DMS53 treated with DMSO at 0.1 percent for 48 hours (cell line): Measurements from ENCODE around the gene CLSTN1.
"Not testable (repeated sequence)": the region's sequence is repeated elsewhere in the genome, so short reads cannot be mapped to it uniquely, and the experiment has no call there.

Experiments
- DNase-seq: peaks from one replicate; lab custom pipeline; 2025; ENCODE audit not compliant: unreplicated experiment; lab: John Stamatoyannopoulos, UW

The CLSTN1 gene

DNA sequence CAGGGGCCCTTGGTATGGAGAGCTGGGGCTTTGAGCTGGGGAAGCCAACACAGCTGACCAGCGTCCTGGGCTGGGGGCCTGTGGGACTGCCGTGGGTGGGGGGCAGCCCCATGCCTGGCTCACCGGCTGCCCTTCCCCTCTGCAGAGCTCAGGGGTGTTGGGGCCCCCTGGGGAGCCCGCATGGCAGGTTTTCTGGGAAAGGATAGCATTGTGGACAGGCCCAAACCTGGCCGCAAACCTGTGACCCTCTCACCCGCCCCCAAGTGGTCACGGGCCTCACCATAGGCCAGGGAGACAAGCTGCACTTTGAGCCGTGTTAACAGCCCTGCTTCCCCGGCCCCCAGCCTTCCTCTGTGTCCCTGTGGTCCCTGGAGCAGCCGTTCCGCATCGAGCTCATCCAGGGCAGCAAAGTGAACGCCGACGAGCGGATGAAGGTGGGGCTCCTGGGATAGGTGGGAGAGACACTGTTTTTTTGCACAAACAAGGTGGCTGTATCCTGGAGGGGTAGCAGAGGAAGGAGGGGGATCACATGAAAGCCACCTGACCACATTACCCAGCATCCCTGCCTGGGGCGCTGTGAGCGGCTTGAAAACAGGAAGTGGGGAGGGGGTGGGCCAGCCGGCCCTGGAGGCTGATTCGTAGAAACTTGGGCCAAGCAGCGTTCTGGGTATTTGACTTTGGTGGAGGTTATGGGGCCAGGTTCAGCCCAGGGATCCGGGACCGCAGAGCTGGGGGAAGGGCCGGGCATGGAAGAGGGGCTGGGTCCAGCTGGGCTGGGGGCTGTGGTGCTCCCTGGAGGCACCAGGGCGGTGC lies 106.4 kb downstream of the CLSTN1 start:
- no peak for DNase-seq

DNA sequence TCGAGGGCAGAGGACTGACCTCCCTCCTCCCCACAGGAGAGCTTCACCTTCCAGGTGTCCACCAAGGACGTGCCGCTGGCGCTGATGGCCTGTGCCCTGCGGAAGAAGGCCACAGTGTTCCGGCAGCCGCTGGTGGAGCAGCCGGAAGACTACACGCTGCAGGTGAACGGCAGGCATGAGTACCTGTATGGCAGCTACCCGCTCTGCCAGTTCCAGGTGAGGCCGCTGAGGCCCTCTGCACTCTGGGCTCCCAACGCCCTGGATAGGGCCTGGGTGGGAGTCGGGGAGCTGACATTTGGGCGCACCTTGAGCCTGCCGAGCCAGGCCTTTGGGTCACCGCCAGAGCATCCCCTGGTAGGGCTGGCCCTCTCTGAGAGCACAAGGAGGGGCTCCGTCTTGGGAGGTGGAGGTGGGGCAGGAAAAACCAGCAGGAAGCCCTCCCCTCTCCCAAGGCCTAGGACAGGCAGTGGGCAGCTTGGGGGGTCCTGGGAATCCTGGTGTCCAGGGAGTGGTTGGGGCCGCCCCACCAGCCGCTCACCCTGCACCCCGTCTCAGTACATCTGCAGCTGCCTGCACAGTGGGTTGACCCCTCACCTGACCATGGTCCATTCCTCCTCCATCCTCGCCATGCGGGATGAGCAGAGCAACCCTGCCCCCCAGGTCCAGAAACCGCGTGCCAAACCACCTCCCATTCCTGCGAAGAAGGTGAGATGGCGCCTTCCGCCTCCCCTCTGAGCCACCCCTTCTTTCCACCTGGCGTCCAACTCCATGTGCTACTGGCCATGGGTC lies 107.2 kb downstream of the CLSTN1 start:
- no peak for DNase-seq

DNA sequence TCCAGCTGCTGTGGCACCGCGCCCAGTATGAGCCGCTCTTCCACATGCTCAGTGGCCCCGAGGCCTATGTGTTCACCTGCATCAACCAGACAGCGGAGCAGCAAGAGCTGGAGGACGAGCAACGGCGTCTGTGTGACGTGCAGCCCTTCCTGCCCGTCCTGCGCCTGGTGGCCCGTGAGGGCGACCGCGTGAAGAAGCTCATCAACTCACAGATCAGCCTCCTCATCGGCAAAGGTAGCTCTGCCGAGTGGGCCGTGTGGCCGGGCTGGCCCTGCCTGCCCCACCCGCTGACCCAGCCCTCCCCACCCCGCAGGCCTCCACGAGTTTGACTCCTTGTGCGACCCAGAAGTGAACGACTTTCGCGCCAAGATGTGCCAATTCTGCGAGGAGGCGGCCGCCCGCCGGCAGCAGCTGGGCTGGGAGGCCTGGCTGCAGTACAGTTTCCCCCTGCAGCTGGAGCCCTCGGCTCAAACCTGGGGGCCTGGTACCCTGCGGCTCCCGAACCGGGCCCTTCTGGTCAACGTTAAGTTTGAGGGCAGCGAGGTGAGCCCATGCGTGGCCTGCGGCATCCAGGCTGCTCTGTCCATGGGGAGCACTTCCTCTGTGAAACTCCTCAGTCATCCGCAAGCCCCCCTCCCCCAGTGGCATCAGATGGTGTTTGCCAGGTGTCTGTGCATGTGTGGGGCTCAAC lies 108.1 kb downstream of the CLSTN1 start:
- DNase-seq, result no peak

DNA sequence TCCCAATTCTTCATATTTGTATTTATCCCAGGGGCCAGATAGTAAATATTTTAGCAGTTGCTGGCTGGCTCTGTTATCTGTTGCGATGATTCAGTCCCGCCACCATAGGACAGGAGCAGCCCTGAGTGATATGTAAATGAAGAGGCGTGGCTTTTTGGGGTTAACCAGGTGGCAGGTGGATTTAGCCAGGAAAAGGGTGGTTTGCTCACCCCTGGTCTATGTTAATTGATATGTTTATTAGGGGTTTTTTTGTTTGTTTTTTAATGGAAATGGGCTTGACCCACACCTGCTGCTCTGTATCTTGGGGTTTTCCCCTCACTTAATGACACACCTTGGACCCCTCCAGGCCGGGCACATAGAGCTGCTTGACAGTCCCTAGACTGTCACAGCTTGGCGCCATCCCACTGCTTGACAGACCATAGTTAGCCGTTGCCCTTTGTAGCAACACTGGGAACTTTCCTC lies 109.5 kb downstream of the CLSTN1 start:
- no peak for DNase-seq

DNA sequence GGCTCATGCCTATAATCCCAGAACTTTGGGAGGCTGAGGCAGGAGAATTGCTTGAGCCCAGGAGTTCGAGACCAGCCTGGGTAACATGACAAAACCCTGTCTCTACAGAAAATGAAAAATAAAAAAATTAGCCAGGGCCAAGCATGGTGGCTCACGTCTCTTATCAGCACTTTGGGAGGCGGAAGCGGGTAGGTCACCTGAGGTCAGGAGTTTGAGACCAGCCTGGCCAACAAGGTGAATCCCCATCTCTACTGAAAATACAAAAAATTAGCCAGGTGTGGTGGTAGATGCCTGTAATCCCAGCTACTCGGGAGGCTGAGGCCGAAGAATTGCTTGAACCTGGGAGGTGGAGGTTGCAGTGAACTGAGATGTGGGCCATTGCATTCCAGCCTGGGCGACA lies 111.0 kb downstream of the CLSTN1 start:
- not testable (repeated sequence) for DNase-seq

DNA sequence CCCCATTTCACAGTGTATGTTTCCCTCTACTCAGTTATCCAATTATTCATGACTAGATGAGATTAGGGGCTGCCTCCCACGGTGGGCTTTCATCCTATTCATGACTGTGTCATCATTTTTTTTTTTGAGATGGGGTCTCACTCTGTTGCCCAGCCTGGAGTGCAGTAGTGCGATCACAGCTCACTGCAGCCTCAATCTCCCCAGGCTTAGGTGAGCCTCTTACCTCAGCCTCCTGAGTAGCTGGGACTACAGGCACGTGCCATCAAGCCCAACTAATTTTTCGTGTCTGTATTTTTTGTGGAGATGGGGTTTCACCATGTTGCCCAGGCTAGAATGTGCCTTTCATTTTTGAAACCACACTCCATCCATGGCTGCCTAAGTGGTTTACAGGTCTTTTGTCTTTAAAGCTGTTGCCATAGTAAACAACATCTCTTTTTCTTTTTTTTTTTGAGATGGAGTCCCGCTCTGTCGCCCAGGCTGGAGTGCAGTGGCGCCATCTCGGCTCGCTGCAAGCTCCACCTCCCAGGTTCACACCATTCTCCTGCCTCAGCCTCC lies 112.2 kb downstream of the CLSTN1 start:
- no peak for DNase-seq

DNA sequence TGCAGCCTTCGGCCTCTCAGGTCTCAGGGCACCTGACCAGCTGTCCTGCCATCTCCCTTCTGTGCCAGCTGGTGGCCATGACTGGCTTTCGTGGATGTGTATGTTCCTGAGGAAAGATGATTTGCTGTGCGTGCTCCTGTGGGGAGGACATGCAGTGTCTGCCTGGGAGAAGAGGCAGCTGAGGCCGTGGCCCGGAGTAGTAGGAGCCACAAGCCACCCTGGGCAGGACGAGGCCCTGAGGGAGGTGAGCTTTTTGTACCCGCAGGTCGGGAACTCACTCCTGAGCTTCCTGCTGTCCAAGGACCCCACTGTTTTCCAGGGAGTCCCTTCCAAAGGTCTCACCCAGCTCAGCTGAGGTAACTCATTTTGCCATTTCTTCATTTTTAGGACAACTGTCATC lies 113.7 kb downstream of the CLSTN1 start:
- DNase-seq, result no peak

DNA sequence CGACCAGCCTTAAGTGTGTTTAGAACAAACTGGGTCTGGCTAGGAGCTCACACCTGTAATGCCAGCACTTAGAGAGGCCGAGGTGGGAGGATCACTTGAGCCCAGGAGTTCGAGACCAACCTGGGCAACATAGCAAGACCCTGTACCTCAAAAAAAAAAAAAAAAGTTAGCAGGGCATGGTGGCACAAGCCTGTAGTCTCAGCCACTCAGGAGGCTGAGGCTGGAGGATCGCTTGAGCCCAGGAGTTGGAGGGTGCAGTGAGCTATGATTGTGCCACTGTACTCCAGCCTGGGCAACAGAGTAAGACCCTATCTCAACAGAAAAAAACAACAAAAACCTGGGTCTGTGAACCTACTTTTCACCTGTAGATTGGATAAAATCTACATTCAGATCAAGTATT lies 117.6 kb downstream of the CLSTN1 start:
- DNase-seq, result no peak

DNA sequence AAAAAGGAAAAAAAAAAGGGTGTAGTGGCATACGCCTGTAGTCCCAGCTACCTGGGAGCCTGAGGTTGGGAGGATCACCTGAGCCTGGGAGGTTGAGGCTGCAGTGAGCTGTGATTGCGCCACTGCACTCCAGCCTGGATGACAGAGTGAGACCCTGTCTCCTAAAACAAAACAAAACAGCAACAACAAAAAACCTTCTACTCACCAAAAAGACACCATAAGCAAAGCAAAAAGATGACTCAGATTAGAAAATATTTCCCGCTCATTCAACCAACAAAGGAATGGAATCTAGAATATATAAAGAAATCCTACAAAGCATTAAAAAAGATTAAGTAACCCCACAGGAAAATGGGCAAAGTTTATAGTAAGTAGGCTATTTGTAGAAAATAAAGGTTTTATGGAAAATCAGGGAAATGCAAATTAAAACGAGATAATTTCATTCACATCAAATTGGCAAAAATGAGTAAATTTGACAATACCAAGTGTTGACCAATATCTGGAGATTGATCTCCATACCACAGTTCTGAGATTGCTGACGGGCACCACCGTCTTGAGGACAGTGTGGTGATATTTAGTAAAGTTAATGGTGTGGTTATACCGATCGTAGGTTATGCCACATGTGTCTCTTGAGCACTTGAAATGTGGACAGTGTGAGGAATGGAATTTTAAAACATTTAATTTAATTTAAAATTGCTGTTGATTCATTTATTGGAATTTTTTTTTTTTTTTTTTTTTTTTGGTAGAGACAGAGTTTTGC lies 118.2 kb downstream of the CLSTN1 start:
- no peak for DNase-seq

DNA sequence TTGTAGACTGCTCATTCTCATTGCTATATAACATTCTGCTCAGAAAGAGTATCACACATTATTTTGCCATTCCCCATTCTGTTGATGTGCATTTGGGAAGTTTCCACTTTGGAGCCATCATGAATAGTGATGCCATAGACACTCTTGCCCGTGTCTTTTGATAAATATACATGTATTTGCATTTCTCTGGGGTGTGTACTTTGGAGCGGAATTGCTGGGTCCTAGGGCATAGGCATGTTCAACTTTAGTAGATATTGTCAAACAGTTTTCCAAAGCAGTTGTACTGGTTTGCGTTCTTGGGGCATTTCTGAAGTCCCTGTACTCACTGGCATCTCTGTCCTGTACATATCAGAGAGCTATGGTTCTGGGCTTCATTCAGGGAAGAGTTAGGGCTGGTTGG lies 120.1 kb downstream of the CLSTN1 start:
- DNase-seq, result no peak

DNA sequence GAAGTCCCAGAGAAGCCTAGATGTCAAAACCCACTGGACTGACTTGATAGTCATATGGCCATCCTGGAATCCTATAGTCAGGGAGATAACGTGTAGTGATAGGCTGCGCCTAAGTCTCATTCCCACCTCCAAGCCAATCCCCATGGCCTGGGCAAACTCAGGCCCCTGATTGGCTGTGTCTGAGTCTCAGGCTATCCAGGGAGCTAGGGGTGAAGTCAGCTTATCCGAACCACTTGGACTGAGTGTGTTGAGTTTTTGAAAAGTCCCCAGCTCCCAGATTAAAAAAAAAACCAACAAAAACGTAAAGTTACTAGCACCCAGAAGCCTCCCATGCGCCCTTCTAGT lies 120.6 kb downstream of the CLSTN1 start:
- no peak for DNase-seq

DNA sequence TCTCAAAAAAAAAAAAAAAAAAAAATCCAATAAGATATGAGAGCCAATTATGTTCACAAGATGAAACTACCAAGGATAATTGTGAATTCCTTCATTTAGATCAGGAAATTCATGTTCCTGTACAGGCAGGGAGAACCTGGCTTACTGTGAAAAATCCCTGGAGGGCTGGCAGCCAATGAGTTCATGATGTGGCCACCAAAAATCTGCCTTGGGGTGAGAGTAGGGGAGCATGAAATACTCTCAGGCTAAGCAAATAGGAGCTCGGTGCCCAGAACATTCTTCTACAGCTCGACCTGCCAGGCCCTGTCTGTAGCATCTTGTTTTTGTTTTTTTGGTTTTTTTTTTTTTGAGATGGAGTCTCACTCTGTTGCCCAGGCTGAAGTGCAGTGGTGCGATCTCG lies 122.1 kb downstream of the CLSTN1 start:
- DNase-seq, result no peak

DNA sequence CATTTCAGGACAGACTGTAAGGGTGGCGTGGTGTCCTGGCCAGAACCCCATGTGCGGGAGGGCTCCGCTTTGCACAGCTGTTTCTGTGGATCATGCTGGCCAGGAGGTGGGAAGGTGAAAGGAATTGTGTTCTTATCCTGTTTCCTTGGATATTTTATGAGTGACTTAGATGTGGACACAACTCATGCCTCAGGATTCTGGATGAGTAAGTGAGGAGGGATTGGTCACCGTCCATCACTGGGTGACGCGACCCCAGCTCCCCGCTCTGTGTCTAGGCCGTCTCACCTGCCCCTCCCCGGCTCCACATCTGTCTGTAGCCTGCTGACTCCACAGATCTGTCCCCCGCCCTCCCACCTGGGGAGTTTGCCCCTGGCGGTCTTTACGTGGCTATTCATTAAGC lies 123.4 kb downstream of the CLSTN1 start:
- no peak for DNase-seq

DNA sequence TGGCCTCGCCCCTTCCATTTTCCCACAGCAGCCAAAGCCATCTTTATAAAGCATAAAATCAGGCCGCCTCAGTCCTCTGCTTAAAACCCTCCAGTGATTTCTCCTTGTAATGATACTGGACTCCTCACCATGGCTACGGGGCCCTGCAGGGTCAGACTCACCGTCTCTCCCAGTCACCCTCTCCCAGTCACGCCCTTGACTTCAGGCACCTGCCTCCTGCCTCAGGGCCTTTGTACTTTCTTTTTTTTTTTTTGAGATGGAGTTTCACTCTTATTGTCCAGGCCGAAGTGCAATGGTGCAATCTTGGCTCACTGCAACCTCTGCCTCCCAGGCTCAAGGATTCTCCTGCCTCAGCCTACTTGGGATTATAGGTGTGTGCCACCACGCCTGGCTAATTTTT lies 124.4 kb downstream of the CLSTN1 start:
- no peak for DNase-seq

DNA sequence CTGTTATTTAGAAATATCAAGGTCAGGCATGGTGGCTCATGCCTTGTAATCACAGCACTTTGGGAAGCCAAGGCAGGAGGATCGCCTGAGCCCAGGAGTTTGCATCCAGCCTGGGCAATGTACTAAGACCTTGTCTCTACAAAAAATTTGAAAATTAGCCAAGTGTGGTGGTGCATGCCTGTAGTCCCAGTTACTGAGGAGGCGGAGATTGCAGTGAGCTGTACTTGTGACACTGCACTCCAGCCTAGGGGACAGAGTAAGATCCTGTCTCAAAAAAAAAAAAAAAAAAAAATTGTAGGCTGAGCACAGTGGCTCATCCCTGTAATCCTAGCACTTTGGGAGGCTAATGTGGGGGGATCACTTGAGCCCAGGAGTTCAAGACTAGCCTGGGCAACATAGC lies 127.0 kb downstream of the CLSTN1 start:
- DNase-seq, result no peak

DNA sequence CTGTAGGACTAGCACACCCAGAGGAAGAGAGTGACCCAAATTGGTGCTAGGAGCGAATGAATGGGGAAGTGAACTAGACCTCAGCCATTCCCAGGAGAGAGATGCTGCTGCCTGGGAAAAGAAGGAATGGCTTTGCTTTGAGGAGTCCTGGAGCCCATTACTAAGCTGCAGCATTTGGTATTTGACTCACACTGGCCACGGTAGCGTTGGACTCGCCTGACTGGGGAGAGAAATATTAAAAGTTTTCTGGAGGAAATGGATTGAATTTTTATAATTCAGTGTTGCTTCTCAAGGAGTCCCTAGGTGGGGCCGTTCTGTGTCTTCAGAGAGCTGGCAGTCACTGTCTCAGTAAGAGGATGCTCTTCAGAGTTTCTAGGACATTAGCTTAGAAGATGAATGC lies 132.1 kb downstream of the CLSTN1 start:
- DNase-seq, result no peak

DNA sequence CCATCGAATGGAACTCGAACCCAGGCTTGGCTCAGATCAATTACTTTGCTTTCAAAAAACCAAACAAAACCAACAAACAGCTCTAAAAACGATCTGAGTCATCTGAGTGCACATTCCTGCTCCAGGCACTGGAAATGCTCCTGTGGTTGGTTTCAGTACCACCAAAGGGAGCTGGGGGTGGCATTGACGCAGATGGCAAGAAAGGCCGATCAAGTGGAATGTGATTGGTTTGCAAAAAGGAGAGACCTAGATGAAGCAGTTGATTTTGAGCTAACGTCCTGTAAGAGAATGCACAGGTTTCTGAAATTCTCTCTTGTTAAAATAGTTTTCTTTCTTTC lies 132.7 kb downstream of the CLSTN1 start:
- DNase-seq, result no peak

DNA sequence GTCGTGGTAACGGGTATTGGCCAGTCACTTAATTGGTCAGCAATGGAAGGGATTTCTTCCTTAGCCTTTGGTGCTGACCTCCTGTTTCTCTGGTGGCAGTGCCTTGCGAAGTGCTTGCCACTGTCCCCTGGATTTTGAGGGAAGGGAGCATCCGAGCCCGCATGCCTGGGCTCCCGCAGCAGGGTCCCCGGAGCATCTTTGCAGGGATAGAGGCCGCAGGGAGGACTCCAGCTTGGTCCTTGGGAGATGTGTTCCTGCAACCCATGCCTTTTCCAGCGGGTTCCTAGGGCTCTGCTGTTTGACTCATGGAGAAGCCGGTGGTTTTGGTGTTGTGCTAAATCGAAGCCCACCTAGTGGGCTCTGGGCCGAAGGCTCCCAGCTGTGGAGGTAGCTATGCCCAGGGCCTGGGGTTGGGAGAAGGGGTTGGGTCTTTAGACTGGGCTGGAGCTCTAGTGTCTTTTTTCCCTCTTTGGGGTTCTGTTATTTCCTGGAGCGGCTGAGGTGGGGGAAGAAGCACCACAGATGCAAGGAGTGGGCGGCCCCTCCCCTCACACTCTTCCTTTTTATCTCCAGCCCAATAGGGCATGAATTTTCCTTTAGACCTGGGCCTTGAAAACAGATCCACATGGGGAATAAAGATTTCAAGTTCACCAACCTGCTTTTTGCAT lies 133.2 kb downstream of the CLSTN1 start:
- DNase-seq, result no peak

DNA sequence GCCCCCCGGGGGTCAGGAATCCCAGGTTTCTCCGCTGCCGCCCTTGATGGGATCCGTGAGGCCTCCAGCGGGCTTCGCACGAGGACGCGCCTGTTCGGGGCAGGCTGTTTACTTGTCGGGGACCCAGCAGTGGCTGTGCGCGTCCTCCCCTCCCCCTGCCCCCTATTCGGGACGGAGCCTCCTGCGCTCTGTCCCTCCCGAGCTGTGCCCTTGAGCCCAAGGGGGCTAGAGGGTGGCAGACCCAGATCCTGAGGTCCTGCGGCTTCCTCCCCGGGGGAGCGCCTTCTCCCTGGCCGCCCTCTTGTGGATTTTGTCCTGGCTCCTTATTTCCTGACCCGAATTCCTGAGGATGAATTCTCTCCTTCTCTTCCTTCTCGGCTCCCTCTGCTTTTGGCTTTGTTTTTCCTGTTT lies 133.8 kb downstream of the CLSTN1 start:
- no peak for DNase-seq

DNA sequence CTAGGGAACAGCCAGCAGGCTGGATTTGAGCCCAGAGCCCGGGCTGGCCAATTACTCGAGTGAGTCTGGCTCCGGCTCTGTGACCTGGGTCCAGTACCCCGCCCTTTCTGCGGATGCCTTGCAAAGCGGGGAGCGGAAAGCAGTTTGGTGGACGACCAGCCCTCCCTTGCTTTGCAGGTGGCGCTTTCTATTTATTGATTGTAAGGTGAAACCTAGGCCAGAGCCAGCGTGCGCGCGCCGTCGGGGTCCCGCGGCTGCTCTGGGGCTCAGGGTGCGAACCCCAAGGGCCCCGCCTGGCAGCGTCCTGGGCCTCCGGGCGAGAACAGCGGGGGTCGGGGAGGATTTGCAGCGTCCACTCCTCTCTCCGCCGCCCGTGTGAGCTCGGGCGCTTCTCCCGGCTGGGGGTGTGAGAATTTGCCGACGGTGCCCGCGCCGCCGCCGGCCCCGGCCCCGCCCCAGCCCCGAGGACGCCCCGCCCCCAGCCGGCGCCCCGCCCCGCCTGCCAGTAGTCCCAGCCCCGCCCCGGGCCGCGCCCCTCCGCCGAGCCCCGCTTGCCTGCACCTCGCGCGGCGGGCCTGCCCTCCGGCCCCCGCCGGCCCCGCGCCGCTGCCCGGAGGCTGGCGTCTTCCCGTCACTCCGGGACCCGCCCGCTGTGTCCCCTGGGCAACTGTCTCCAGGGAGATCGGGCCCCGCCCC lies 134.6 kb downstream of the CLSTN1 start:
- DNase-seq, result peak; percentile 76
